GM18499 (cell line): ENCODE results near the gene LAMP1.
"Not testable (repeated sequence)": the region's sequence is repeated elsewhere in the genome, so short reads cannot be mapped to it uniquely, and the experiment has no call there.

Source experiments
- ATAC-seq: cut with Tn5 transposase; IDR thresholded peaks from one replicate; pipeline ENCODE4 v1.9.1; 2021; ENCODE audit warnings: moderate number of reproducible peaks; ENCODE audit not compliant: insufficient read depth, unreplicated experiment

LAMP1 gene

DNA sequence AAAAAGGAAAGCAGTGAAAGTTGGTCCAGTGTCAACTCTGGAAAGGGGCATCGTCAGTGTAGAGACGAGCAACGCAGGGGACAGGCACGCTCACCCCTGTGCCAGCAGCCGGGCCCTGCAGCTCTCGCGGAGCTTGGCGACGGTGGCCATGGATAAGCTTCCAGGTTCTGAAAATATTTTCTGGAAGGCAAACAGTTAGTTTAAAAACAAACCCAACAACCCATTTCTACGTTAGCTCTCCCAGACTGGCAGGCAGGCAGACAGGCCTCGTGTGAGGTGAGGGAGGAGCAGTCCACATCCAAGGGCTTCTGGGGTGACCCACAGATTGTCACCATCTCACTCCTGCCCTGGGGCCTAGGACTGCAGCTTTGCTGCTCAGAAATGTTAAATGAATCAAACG lies 27.4 kb downstream of the LAMP1 start:
- no peak for ATAC-seq

DNA sequence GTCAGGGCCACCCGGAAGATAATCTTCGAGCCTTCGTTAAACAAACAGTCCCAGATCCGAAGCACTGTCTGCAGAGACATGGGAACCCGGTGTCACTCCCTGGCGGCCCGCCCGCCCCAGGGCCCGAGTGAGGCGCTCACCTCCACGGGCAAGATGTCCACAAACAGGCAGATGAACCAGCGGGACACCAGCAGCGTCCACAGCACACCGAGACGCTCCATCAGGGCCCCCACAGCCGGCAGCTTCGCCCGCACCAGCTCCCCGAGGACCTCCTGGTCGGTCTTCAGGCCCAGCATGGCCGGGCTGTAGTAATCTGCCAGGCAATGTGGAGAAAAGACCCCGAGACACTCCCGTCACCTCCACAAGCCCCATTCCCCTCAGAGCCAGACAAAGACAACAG lies 28.7 kb downstream of the LAMP1 start:
- no peak for ATAC-seq

DNA sequence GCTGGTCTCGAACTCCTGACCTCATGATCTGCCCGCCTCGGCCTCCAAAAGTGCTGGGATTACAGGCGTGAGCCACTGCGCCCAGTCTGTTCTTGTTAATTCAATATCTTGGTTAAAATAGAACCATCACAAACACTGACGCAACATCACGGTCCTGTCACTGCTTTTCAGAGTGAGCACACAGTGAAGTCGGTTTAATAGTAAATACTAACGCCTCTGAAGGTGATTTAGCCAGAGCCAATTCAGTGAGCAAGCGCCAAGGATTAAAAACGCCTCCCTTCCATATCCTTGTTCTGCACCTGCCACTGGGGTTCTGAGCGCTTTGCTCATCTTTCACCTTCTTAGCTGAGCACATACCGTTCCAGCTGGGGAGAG lies 30.3 kb downstream of the LAMP1 start:
- ATAC-seq: no peak

DNA sequence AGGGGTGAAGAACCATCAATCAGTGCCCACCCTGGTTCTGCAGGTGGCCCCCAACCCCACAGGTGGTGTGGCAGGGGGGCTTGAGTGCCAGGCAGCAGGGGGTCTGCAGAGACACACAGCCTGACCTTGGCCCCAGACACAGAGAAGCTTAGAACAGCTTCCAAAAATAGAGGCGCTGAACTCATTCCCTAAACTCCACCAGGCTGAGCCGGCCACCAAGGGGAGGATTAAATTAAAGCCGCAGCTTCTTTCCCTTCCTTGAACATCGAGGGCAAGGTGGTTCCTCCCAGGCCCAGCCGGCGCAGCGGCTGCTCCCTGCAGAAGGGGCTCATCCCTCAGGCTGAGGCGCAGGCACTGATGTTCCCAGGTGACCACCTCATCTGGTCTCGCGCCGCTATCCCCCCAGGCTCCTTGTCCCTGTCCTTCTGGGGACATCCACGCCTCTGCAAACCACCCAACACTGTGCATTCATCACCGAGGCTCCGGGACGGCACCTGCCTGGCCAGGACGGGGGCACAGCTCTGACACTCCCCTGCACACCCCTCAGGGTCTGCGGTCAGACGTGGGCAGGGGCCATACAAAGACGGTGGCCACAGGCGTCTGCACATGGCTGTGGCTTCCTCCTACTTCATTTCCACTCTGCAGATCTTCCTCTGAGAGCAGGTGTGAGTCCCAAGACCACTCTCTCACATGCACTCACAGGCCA lies 30.9 kb downstream of the LAMP1 start:
- no peak for ATAC-seq

DNA sequence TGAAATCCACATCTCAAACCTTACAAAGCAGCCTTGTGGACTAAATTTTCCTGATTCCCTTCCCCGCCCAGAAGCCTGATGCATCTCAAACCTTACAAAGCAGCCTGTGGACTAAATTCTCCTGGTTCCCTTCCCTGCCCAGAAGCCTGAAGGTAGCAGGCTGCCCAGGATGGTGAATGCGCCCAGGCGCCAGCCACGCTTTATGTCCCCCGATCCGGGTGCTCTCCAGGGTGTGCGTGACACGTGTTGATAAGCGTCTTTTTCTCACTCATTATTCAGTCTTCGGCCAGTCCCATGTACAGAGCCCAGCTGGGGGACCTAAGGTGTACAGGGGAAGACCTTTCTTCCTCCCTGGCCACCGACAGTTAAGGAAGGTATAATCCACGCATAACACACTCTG lies 31.8 kb downstream of the LAMP1 start:
- no peak for ATAC-seq

DNA sequence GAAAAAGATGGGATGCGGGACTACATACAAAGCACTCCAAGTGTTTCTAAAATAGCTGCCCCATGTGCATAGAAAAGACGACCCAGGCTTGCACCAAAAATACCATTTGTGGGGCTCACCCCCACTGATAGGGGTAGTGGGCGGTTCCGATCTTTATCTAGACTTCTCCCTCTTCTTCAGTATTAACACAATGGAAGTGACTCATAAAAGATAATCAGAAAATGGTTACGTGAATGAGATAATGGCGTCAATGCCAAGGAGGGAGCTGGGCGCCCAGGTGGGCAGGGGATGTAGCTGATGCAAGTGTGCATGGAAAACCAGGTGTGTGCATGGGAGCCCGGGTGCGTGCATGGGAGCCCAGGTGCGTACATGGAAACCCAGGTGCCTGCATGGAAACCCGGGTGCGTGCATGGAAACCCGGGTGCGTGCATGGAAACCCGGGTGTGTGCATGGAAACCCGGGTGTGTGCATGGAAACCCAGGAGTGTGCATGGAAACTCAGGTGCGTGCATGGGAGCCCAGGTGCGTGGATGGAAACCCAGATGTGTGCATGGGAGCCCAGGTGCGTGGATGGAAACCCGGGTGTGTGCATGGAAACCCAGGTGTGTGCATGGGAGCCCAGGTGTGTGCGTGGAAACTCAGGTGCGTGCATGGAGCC lies 32.7 kb downstream of the LAMP1 start:
- ATAC-seq: no peak

DNA sequence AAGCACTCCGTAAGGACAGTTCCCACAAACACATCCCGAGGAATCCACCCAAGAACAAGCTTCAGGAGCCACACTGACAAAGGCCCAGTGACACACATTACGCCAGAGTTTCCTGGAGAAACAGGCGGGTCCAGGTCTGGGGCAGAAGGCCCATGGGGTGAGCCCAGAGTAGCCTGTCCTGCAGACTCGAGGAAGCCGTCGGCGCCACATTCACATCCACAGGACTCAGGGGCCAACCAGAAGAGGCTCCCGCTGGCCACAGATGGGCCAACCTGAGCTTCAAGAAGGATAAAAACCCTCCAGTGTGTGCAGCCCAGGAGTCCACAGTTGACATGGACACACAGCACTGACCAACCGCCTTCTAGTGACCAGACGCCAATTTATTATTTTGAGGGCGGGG lies 35.6 kb downstream of the LAMP1 start:
- ATAC-seq: no peak

DNA sequence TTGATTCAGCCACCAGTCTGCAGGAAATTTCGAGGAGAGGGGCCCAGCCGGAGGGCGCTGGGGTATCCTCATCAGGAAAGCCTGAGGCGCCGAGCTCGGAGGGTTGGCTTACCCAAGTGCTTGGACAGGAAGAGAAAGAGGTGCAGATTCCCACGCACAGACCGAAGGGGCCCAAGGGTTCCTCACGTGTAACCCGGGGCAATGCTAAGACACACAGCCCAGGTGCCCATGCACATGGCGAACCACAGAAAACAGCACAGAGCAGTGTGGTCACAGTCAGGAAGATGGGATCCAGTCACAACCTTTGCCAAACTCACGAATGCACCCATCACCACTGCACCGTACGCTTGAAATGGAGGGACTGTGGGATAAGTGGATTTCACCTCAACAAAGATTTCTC lies 36.0 kb downstream of the LAMP1 start:
- no peak for ATAC-seq

DNA sequence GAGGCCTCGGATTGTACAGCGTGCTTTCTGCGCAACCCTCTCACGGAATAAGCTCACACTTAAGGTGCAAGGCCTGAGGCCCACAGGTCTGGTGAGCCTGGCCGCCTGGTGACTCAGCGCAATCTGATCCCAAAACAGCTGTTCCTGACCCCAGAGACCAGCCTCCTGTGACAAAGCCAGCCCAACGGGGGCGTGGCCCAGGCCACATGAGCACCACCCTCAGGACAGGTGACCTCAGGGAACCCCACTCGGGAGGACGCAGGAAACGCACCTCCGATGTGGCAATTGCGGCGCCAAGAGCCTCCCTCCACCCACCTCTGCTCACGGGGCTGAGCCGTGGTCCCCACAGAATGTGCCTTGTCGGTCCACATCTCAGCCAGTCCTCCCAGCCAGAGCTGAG lies 40.5 kb downstream of the LAMP1 start:
- ATAC-seq: no peak

DNA sequence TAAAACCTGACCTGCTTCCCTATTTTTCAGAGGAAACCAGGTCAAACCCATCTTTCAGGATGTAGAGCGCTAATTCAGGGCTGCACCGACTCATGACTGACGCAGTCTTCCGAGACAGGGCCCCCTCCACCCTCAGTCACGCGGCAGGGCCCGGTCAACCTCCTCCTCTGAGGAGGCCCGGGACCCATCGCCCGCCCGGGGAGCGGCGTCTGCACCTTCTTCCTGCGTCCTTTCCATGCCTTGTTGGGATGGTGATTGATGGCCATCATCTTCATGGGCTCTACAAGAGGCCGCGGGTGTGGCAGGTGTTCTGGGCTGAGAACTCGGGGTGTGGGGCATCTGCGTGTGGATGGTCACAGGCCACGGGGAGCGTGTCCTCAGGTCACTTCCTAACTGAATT lies 40.9 kb downstream of the LAMP1 start:
- no peak for ATAC-seq

DNA sequence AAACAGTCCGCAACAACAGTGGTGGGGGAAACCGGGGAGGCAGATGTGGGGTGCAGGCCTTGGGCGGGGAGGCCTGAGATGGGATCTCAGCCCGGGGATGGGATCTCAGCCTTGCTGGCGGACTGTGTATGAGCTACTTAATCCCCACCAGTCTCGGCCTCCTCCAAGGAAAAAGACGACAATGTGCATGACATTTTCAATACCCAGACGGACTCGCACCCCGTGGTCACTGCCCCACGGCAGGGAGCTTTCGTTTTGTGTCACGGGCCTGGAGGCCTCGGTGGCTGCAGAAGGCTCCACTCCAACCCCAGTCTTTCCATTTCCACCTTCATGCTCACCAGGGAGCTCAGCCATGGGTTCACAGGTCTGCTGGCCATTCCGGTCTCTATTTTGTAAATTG lies 41.4 kb downstream of the LAMP1 start:
- no peak for ATAC-seq

DNA sequence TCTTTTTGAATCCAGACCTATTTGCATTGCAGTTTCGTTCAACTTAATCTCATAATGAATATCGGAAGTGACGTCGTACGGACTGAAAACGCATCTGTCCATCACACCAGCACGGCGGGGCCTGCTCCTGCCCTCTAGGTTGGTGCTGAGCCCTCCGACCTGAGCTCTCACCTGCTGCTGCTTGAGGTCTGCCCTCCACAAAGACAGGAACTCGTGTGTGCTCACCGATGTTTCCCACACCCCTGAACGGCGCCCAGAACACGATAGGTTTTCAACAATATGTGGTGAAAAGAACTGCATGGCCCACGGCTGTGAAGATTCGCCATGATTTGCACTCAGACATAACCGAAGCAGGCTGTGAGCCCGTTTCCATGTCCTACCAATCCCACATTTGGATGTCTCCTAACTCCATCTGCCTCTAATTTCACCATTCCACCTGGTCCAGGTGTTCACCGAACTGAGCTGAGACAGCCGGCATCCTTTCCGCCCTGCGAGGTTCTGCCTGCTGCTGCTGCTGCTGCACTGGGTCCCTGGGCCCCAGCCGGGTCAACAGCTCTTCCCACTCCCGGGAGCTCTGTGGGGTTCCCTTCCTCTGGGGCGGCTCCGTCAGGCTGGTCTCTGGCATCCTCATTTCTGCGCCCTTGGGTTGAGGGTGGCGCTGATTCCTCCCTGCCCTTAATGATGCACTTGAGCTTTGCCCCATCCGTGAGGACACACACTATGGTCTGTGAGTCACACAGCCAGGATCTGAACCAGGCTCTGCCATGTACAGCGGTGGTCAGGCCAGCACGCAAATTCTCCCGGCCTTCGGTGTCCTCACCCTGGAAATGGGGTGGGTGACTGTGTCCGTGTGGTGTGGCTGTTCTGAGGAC lies 46.0 kb downstream of the LAMP1 start:
- no peak for ATAC-seq

DNA sequence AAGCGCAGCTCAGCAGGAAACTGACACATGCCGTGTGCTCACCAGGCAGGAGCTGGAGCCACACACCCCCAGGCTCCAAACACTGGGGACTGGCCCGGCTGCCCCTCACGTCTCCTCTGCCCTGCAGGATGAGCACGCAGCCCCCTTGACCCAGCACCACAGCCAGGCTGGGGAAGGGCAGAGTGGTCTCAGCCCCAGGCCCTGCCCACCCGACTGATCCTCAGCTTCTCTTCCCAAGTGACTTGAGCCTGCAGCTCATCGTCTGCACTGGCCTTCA lies 46.6 kb downstream of the LAMP1 start:
- ATAC-seq: no peak

DNA sequence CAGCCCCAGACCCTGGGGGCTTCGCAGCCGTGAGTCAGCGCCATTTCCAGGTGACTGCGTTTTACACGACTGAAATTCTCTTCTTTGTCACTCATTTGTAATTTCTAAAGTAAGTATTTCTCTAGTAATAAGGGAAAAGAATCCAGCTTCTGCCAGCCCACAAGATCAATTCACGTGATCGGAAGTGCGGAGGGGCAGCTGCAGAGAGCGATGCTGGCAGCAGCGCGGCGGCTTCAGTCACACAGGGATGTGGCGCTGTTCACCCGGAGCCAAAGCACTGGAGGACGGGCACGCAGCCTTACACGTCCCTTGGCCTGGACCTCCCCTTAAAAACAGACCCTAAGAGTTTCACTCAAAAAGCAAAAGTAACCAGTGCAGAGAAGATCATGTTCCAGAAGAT lies 48.4 kb downstream of the LAMP1 start:
- ATAC-seq: no peak

DNA sequence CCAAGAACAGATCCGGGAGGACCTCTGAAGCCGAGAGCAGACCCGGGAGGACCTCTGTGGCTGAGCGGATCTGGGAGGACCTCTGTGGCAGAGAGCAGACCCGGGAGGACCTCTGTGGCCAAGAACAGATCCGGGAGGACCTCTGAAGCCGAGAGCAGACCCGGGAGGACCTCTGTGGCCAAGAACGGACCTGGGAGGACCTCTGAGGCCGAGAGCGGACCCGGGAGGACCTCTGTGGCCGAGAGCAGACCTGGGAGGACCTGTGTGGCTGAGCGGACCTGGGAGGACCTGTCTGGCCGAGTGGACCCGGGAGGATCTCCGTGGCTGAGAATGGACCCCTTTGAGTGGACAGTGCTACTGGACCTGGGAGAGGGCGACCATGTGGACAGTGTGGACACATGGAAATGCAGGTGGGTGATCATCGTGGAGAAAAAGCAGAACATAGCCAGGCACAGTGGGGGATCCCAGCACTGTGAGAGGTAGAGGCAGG lies 50.7 kb downstream of the LAMP1 start:
- ATAC-seq: not testable (repeated sequence)

DNA sequence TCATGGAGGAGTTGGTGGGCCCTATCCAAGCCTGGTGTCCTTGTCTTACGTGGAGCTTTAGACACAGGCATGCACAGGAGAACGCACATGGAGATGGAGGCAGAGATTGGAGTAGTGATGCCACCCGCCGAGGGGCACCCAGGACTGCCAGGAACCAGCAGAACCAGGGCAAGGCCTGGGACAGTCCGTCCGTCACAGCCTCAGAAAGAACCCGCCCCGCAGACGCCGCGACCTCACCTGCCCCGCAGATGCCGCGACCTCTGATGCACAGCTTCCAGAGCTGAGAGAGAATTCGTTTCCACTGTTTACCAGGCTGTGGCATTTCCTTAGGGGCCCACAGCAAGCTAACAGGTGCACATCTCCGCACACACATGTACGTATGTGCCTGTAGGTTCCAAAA lies 51.6 kb downstream of the LAMP1 start:
- ATAC-seq: no peak

DNA sequence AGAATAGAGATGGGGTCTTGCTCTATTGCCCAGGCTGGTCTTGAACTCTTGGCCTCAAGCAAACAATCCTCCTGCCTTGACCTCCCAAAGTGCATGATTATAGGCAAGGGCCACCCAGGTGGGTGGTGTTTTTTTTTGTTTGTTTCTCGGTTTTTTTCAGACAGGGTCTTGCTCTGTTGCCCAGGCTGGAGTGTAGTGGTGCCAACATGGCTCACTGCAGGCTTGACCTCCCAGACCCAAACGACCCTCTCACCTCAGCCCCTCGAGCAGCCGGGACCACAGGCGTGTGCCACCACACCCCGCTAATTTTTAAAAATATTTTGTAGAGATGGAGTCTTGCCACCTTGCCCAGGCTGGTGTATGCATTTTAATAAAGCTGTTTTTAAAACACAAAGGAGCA lies 52.0 kb downstream of the LAMP1 start:
- ATAC-seq: no peak

DNA sequence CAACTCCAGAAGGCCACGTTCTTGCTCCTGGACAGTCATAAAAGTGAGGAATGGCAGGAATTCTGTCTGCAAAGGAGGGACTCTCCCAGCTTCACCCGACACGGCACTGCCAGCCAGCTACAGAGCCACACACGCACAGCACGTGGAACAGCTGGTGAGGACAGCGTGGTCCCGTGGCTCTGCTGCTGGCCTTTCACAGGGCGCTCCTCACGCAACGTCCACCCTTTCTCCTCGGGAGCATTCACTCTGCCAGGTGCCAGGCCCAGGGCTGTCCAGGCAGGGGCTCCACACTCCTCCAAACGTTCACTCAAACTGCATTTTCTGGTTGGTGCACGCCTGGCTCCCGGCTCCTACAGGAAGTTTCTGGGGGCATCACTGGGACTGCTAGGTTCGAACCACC lies 52.5 kb downstream of the LAMP1 start:
- no peak for ATAC-seq

DNA sequence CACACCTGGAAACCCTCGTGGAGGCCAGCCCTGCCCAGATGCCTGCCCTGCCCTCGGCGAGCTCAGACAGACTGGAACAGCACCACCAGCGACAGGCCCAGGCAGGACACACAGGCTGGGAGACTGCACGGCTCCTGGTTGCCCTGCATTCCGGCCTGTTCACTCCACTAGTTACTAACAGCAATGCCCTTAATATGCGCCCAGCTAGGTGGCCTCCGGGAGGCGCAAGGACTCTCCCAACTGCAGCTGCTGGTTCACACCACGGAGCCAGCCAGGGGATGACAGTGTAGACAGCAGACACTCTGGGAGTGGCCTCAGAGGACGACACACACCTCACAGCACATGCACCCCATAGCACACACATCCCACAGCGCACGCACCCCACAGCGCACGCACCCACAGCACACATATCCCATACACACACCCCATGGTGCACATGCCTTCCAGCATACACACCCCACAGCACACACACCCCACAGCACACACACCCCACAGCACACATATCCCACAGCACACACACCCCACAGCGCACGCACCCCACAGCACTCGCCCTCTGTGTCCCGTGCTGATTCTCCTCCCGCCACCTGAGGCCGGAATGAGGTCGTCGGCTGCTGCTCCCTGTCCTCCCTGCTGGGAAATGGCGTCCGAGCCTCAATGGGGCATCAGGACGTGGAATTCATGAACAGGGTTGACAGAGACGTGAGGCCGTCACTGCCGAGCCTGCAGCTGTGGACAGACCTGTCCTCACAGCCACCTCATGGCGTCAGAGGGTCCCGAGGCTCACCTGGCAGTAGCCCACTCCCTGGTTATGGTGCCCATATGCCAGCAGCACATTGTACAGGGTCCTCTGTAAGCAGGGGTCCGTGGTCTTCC lies 53.3 kb downstream of the LAMP1 start:
- ATAC-seq: no peak

DNA sequence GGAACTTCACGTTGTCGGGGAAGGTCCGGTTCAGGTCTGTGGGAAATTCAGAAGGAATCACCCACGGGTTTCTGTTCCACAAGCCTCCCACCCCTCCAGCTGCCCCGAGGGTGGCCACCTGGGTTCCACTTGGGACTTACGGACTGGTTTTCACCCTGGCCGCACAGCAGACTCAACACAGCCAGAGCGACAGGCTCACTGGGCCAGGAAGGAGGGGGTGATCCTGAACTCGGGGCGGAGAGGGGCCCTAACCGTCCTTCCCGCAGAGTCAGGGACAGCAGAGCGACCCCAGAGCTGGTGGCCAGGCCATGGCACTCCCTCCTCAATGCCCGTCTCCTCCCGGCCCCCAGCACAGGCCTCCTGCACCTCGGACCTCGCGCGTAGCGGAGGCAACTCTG lies 53.9 kb downstream of the LAMP1 start:
- ATAC-seq: no peak
